T-helper 22 cell (primary cell): ENCODE results near the gene CA10.

Experiments
- DNase-seq: peaks from one replicate; pipeline ENCODE4 v3.0.0-alpha.2; 2020; ENCODE audit warnings: low read depth

CA10 gene

DNA sequence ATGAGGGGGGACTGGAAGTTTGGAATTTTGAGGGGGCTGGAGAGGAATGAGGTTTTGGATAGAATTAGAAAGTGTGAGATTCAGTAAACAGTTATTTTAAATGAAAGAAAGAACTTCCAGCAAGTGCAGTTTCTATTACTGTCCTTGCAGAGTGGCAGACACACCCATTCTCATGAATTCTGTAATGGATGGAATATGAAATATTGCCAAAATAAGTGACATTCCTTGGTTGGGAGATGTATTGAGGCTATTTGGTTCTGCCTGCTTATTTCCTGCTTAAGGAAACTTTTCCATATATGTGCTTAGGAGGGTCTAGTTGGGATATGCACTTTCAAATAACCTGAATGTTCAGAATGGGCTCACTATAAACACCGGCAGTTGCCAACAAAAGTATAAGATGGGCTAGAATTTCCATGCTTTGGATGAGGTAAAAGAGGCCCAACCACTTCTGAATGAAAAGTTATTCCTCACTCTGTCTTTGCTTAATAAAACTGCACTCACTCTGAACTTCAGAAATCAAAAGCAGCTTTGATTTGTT is 434.4 kb downstream of the CA10 start:
- no peak for DNase-seq

DNA sequence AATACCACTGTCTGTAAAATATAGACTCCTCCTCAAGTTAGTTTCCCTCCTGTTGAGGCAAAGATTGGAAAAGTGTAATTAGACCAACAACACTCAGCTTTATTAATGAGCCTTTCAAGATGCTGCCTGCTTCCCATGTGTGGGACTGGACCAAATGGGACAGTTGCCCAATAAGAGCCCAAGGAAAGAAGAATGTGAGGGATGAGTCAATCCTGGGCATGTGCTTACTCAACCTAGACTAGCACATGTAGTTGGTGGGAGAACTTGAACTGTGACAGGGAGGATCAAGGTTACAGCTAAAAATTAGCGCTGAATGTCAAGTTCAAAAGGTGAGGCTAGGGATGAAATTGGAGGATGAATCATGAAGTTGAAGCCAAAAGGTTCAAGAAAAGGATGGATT is 435.5 kb downstream of the CA10 start:
- DNase-seq: no peak

DNA sequence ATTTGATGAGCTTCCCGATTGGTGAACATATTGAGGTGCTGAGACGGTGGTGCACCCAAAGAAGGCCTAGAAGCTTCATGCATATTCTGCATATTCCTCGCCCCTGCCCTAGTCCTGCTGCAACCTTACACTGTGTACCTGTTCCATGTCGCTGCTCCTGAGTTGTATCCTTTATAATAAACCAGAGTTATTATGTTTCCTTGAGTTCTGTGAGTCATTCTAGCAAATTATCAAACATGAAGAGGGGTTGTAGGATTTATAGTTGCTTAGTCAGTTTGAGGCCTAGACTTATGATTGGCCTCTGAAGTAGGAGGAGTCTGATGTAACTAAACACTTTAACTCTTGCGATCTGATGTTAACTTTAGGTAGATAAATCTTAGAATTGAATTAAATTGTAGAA is 436.8 kb downstream of the CA10 start:
- no peak for DNase-seq

DNA sequence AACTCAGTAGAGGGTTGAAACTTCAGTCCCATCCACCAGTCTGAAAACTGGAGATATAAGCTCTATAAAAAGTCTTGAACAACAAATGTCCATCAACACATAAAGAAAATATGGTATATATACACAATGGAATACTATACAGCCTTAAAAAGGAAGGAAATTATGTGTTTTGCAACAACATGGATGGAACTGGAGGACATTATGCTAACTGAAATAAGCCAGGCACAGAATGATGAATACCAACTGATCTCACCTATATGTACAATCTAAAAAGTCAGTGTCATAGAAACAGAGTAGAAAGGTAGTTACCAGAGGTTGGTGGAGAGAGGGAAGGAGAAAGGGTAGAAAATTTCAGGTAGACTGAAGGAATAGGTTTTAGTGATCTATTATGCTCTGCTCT is 438.1 kb downstream of the CA10 start:
- no peak for DNase-seq

DNA sequence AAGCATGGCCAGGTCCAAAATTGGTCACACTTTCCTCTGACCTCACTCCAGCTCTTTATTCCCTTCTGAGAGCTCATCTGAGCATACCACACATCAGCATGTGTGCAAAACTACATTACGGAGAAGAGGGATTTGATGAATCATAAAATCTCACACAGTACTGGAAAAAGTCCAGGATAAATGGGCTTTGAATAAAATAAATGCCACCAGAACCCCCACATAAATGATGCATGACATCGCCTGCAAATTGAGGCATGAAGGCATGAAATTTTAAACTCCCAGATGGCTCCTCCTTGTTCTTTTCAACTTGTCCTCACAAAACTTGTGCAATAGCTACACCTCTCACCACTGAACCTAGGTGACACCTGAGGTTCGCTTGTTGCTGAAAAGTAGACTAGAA is 439.5 kb downstream of the CA10 start:
- DNase-seq: no peak

DNA sequence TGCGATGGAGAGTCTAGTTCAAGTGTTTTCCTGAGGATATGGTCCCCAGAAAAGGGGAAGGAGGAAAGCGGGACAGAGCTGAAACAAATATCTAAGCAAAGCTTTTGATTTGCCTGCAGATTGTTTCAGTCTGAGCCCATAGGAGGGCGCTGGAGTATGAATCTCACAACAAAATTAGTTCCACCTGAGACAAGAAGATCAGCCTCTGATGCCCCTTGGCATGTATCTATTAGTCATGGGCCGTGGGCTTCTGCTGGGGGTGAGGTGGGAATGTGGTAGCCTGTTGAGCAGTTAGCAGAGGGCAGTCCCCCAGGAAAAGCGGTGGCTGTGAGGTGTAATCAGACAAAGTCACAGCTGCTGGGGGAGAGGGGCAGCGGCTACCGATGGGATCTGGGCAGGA is 446.9 kb downstream of the CA10 start:
- DNase-seq: no peak

DNA sequence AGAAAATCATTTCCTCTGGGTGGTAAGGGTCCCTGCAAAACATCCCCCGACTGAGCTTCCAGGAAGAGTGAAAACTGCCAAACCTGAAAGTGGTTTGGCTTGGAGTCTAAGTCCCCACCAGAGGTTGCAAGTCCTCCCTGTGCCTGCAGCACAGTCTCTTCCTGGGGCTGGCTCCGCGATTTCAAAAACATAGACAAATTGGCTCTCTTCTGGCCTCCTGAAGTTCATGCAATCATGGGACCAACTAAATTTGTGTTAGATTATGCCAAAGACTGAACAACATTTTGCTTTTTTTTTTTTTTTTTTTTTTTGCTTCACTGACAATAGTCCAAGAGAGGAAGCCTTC is 447.9 kb downstream of the CA10 start:
- no peak for DNase-seq

DNA sequence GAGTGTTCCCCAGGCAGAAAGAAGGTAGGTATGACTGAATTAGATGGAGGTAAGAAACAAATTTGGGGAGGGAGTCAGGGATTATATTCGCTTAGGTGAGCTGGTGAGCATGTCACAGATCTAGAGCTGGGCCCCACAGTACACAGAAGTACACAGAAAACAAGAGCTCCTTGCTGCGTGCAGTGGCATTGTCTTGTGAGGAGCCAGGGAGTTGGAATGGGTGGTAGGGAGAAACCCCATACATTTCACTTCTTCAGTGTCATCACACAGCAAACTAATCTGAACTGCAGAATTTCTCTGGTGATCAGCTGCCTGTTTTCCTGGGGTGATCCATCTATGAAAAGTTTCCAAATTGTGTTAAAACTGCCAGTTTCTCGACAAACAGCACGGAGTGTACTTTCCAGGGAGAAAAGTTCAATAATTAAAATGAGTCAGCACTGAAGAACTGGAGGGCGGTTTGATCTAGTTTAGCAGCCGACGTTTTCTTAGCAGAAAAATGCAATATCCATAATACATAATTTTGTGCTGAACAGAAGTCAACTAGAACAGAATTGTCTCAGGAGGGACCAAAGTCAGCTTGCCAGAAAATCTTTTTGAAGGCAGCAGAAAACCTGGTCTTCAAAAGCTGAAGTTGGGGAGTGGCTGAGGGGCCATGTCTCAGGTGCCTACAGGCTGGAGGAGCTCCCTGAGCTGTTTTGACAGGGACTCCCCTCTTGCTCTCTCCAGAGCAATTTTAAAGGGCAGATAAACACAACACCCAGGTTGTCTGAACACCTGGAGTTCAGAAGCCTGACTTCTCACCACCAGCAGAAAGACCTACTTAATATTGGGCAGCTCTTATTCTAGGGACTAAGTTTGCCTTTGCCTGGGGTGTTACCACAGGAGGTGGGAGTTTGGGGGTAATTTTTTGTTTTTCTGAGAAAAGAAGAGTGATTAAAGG is 448.6 kb downstream of the CA10 start:
- DNase-seq: no peak

DNA sequence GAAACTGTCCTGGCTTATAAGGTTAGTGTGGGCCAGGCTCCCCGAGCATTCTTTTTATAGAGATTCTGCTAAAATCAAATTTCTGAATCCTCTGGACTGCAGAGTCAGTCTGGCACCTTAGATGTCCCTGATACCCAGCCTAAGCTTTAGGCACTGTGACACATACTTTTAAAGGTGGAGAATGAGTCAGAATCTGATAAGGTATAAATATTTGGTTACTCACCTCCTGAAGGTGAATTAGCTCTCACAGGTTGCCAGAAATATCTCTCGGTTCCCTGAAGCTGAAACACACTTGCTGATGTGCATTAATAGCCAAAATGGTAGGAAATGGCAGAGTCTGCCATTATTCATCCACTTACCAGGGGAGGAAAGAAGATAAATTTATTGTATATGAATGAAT is 451.3 kb downstream of the CA10 start:
- DNase-seq: no peak

DNA sequence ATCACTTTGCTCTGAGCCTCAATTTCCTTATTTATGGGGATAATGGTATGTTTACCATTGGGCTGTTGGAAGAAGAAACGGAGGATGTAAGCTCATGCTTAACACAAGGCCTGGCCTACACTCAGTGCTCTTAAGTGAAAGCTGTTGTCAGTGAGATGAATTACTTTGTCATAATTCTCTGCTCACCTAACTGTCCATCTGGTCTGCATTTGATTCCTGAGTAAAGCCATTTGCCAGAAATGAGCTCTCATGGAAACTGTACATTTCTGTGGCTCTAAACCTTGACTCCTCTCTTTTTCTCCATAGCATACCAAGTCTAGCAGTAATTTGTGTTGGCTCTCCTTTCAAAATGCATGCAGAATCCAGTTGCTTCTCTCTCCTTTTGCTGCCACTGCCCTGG is 452.4 kb downstream of the CA10 start:
- DNase-seq: no peak

DNA sequence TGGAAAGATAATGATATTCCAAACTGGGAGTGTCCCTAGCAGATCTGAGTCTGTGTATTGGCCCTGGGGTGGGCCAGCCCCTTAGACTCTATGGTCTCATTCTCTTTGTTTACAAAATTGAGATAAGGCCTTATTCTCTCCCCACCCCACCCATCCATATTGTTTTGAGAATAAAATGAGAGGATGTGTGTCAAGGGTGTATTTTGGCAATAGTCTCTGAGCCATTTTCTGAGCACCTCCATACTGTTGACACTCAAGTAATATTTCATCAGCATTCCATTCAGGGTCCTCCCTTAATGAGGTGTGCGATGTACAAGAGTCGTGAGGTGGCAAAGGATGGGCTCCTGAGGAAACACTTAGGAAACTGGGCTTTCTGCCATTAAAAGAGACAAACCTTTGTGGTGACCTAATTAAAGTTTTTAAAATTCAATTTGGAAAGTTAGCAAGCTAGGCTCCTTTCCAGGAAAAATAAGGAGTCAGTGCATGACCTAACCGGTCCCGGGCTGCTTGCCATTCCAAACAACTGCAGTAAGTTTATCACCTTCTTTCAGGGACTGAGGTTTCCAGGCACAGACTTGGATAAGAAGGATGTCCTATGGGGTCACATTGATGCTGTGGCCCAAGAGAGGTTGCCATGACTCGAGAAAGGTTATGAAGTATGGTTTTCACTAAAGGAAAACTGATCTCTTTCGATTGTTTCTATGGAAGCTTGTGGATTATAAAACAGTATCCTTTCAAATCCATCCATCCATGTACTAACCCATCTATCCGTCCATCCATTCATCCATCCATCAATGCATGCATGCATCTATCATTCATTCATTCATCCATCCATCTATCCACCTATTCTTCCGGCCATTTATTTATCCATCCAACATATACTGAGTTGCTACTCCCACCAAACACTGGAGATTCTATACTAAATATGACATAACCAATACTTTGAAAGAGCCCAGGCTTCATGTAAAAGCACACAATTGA is 454.9 kb downstream of the CA10 start:
- no peak for DNase-seq

DNA sequence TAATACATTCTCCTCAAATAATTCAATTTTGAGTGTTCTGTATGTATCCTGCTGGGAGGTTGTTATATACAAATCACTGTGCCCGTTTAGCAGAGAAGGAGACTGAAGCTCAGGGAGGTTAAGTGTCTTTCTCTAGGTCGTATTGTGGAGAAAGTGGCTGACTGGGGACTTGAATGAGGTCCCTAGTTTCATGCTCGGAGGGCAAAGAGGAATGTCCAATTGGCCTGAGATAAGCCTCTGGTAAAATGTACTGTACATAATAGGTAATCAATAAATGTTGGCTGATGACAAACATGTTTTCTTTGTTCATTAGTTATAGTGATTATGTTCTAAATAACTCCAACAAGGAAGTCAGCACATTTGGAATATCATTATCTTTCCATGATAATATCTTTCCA is 455.6 kb downstream of the CA10 start:
- no peak for DNase-seq

DNA sequence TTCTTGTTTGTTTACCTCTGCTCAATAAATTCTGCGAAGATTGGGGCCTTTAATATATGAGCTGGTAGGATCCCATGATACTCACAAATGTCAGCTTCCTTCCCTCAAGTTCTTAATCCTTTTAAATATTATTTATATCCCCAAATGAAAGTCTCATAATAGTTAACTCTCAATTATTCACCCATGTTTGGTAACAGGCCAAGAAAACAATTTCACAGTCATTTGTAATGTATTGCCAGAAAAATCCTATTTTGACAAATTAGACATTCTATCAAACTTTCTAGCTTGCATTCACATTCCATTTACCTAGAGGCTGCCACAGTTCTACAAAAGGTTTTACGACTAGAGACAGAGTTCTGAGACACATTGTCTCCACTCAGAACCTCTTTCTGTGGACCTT is 457.0 kb downstream of the CA10 start:
- no peak for DNase-seq

DNA sequence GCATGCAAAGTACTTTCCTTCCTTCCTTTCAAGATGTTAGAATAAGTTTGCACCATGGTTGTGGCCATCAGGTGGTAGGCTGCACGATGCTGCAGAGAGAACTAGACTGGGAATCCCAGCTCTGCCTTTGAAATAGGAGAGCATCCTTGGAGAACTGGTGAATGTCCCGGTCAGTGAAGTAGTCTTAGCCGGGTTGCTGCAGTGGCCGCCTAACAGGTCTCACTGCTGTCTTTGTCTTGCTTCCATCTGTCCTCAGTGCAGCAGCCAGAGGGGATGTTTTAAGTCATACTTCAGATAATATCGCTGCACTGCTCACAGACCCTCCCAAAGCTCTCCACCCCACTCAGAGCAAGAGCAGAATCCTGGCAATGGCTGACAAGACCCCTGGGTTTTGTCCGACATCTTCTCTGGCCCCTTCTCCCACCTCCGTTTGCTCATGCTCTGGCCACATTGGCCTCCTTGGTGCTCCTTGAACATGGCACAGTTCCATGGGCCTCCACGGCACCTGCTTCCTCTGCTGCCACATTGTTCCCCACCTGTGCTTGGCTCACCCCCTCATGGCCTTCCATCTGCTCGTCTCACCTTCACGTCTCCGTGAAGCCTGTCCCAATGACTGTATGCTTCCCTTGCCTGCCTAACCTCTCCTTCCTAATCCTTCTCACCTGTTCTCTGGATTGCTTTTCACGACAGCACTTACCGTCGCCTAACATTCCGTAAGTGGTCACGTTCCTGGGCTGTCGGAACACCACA is 458.3 kb downstream of the CA10 start:
- DNase-seq: no peak

DNA sequence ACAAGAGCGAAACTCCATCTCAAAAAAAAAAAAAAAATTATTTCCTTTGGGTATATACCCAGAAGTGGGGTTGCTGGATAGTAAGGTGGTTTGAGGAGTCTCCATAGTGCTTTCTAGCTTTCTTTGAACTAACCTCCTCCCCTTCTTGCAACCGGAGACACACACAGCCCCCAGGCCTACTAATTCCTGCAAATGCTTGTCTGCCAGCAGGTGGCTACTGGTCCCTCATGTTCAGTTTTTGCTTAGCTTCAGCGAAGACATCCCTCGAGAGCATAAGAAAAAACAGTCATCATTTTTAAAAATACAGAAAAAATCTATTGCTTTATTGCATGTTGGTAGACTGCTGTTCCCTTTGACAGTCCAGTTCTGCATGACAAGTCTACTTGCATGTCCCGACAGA is 459.2 kb downstream of the CA10 start:
- DNase-seq: no peak

DNA sequence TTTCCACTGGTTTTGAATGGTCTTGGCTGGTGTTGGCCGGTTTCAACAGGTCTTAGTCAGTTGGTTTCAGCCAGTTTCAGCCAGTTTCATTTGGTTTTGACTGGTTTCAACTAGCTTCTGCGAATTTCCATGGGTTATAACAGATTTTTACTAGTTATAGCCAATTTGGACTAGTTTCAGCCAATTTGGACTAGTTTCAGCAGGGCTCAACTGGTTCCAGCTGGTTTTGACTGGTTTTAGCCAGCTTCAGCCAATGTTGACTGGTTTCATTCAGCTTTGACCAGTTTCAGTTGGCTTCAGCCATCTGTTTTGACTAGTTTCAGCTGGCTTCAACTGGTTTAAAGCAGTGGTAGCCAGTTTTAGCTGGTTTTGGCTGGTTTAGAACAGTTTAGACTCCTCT is 465.6 kb downstream of the CA10 start:
- DNase-seq: no peak

DNA sequence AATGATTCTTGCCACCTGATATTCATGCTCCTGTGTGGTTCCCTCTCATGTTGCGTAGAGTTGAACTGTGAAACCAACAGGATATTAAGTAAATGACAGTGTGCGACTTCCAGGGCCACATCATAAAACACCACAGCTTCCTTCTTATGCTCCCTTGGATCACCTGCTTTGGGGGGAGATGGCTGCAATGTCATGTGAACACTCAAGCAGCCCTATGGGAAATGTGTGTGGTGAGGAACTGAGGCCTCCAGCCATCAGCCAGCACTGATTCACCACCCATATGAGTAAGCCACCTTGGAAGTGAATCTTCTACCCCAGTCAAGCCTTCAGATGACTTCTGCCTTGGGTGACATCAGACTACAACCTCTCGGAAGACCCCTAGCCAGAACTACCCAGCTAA is 470.6 kb downstream of the CA10 start:
- no peak for DNase-seq

DNA sequence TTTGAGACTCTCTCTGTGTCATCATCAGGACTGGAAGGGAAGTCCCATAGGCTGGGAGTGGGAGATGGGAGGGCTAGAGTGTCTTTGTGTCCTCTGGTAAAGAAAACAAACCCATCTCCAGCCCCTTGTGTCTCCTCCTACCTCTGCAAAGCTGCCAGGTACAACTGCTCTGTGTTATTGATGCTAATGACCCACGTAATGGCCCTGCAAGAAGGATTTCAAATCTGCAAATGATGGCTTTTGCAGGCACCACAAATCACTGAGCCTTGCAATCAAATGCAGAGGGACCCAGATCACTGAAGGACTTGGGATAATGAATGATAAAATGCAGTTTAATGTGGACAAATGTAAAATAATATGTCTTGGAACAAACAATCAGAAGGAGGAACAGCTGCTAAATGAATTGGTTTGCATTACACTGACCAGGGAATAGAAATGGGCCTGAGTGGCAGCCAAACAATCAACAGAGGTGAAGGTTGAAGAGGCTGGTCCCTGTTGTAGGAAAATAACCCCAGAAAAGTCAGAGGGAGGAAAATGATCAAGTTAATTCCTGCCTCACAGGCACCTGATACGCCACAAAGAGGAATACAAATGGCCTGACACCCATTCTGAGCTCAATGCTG is 473.1 kb downstream of the CA10 start:
- no peak for DNase-seq

DNA sequence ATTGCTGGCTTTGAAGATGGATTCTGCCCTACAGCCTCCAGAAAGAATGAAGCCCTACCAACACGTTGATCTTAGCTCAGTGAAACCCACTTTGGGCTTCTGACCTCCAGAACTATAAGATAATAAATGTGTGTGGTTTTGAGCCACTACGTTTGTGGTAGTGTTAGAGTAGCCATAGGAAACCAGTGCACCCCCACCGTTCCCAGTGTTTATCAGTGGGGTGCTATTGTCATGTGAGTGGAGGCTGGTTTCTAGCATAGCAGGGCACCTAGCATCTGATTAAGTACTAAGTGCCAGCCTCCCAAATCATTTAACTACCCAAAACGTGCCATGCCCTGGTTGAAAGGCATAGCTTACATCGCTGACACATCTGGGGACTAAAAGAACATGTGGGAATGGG is 474.3 kb downstream of the CA10 start:
- DNase-seq: no peak

DNA sequence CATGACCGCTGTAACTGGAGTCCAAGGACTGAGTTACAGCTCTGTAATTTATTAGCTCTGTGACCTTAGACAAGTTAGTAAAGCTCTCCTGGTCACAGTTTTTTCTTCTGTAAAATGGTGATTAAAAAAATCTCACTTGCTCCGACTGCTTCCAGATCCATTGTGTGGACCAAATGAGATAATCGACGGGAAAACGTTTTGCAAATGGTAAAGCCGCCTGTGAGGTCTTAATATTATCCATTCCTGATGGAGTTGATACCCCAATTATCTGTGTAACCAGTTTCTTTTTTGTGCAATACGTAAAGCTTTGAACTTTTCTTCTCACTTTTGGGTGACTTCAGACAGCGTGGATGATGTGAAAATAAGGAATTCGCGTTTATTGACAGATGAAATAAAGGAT is 475.2 kb downstream of the CA10 start:
- DNase-seq: no peak

DNA sequence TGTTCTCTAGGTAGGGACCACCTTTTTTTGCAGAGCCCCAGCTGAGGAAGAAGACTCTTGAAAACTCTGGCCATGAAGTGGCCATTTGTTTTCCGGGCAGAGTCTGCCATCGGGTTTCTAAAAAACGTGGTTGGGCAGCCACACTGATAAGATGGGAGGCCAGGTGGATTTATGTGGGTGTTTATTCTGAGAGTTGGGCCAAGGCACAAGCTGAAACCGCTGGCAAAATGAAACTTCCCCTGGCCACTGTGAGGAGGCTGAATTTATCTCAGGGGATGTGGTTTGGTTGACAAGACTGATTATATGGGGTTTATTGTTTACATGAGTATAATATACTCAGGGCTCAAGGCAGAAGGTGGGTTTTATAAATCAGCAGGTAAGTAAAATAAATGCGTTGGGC is 476.4 kb downstream of the CA10 start:
- DNase-seq: no peak

DNA sequence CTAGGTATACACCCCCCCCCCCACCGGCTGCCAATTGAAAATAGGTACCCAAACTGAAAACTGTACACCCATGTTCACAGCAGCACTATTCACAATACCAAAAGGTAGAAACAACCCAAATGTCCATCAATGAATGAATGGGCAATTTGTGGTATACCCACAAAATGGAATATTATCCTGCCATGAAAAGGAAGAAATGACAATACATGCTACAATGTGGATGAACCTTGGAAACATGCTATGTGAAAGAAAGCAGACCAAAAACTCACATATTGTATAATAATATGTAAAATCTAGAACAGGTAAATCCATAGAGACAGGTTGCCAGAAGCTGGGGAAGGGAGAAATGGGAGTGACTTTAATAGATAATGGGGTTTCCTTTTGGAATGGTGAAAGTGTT is 480.6 kb downstream of the CA10 start:
- DNase-seq: no peak
